Muscle layer of duodenum (tissue), 2 donors: ENCODE measurements around the gene ANXA5.
A peak's percentile ranks its signal among the peaks of the same experiment; 100 is the strongest.

Experiments
- H3K27ac ChIP-seq: one replicate; pipeline ENCODE4 v1.7.0; 2013; ENCODE audit warnings: mild to moderate bottlenecking, low read length
- H3K27me3 ChIP-seq: one replicate; pipeline ENCODE4 v1.7.0; 2013; ENCODE audit warnings: low read depth, mild to moderate bottlenecking, control low read depth, low read length
- H3K36me3 ChIP-seq, 2 donors: one replicate each; pipeline ENCODE4 v1.7.0; 2013; ENCODE audit warnings: low read length in 2 of 2, control low read depth in 1 of 2, mild to moderate bottlenecking in 1 of 2; ENCODE audit not compliant: insufficient read depth in 2 of 2, control insufficient read depth in 1 of 2
- H3K4me1 ChIP-seq, 2 donors: one replicate each; pipeline ENCODE4 v1.7.0; 2013; ENCODE audit warnings: low read length in 2 of 2, mild to moderate bottlenecking in 2 of 2, control low read depth in 1 of 2, moderate library complexity in 1 of 2; ENCODE audit not compliant: insufficient read depth in 2 of 2, control insufficient read depth in 1 of 2
- H3K4me3 ChIP-seq, 2 donors: one replicate each; pipeline ENCODE4 v1.7.0; 2013; ENCODE audit warnings: low read length in 2 of 2, low read depth in 1 of 2, mild to moderate bottlenecking in 1 of 2
- H3K9me3 ChIP-seq, 2 donors: one replicate each; pipeline ENCODE4 v1.7.0; 2013; ENCODE audit warnings: low read length in 2 of 2, control low read depth in 1 of 2, mild to moderate bottlenecking in 1 of 2; ENCODE audit not compliant: control insufficient read depth in 1 of 2
- donor health status: healthy.

Gene ANXA5

GRCh38 chr4:121711263-121712000 is 14.7 kb upstream of the ANXA5 start:
- Histone ChIP-seq H3K27ac (peak overlapping the region; percentile 68), H3K27me3 (no peaks in the 10 kb centered on the region), H3K4me3 (peak overlapping the region; percentile 27 to 51), H3K9me3 (no peaks in the 10 kb centered on the region), H3K4me1 (no peaks in the 10 kb centered on the region), H3K36me3 (no peaks in the 10 kb centered on the region)

- H3K27me3 ChIP-seq, result no peaks in the 10 kb centered on the region
- no peaks in the 10 kb centered on the region for H3K9me3 ChIP-seq
- no peak overlapping the region for H3K4me3 ChIP-seq
- no peaks in the 10 kb centered on the region for H3K4me1 ChIP-seq
- H3K36me3 ChIP-seq, result no peaks in the 10 kb centered on the region
- H3K27ac ChIP-seq, result no peak overlapping the region
Observed at GRCh38 chr4:121709766-121710405, 13.1 kb upstream of the ANXA5 start.

GRCh38 chr4:121707344-121707743 is 10.6 kb upstream of the ANXA5 start:
- no peaks in the 10 kb centered on the region for H3K4me1 ChIP-seq
- no peaks in the 10 kb centered on the region for H3K36me3 ChIP-seq
- H3K4me3 ChIP-seq, result no peak overlapping the region
- no peaks in the 10 kb centered on the region for H3K27me3 ChIP-seq
- no peaks in the 10 kb centered on the region for H3K9me3 ChIP-seq
- H3K27ac ChIP-seq, result no peak overlapping the region

- Histone ChIP-seq H3K27ac (no peak overlapping the region), H3K9me3 (no peaks in the 10 kb centered on the region), H3K36me3 (no peaks in the 10 kb centered on the region), H3K27me3 (no peaks in the 10 kb centered on the region), H3K4me1 (no peaks in the 10 kb centered on the region), H3K4me3 (no peak overlapping the region)
Observed at GRCh38 chr4:121706595-121707021, 9.8 kb upstream of the ANXA5 start.

GRCh38 chr4:121705521-121705920 is 8.7 kb upstream of the ANXA5 start:
- H3K36me3 ChIP-seq, result no peaks in the 10 kb centered on the region
- H3K27ac ChIP-seq, result no peak overlapping the region
- H3K9me3 ChIP-seq, result no peaks in the 10 kb centered on the region
- no peaks in the 10 kb centered on the region for H3K4me1 ChIP-seq
- no peak overlapping the region for H3K4me3 ChIP-seq
- no peaks in the 10 kb centered on the region for H3K27me3 ChIP-seq

- Histone ChIP-seq H3K27me3 (no peaks in the 10 kb centered on the region), H3K4me1 (peaks cover 0 to 8% of the 10 kb centered on the region in 2 donors), H3K9me3 (no peaks in the 10 kb centered on the region), H3K4me3 (no peak overlapping the region), H3K27ac (no peak overlapping the region), H3K36me3 (no peaks in the 10 kb centered on the region)
Observed at GRCh38 chr4:121702136-121702535, 5.4 kb upstream of the ANXA5 start.

GRCh38 chr4:121701263-121701662 is 4.5 kb upstream of the ANXA5 start:
- Histone ChIP-seq H3K4me3 (no peak overlapping the region), H3K4me1 (peaks cover 0 to 8% of the 10 kb centered on the region in 2 donors), H3K9me3 (no peaks in the 10 kb centered on the region), H3K27me3 (no peaks in the 10 kb centered on the region), H3K36me3 (peaks cover 0 to 5% of the 10 kb centered on the region in 2 donors), H3K27ac (no peak overlapping the region)

GRCh38 chr4:121698236-121698671 is 1.5 kb upstream of the ANXA5 start:
- Histone ChIP-seq H3K36me3 (peaks cover 4 to 12% of the 10 kb centered on the region in 2 donors), H3K27ac (no peak overlapping the region), H3K27me3 (no peaks in the 10 kb centered on the region), H3K4me3 (no peak overlapping the region), H3K4me1 (peaks cover 8 to 12% of the 10 kb centered on the region in 2 donors), H3K9me3 (no peaks in the 10 kb centered on the region)

GRCh38 chr4:121697564-121697963 is 784 bp upstream of the ANXA5 start:
- peak overlapping the region; percentile 92 for H3K27ac ChIP-seq
- H3K27me3 ChIP-seq, result no peaks in the 10 kb centered on the region
- no peaks in the 10 kb centered on the region for H3K9me3 ChIP-seq
- peaks cover 6 to 12% of the 10 kb centered on the region in 2 donors for H3K36me3 ChIP-seq
- peaks cover 8 to 19% of the 10 kb centered on the region in 2 donors for H3K4me1 ChIP-seq
- H3K4me3 ChIP-seq, result peak overlapping the region; percentile 81 to 94

GRCh38 chr4:121696170-121696580 is 605 bp downstream of the ANXA5 start:
- Histone ChIP-seq H3K27me3 (no peaks in the 10 kb centered on the region), H3K36me3 (peaks cover 7 to 18% of the 10 kb centered on the region in 2 donors), H3K4me3 (peak overlapping the region; percentile 81 to 91), H3K27ac (peak overlapping the region; percentile 96), H3K4me1 (peaks cover 12 to 32% of the 10 kb centered on the region in 2 donors), H3K9me3 (no peaks in the 10 kb centered on the region)

GRCh38 chr4:121693886-121694285 is 2.9 kb downstream of the ANXA5 start:
- H3K9me3 ChIP-seq, result no peaks in the 10 kb centered on the region
- H3K27me3 ChIP-seq, result no peaks in the 10 kb centered on the region
- peaks cover 10 to 27% of the 10 kb centered on the region in 2 donors for H3K36me3 ChIP-seq
- peak overlapping the region; percentile 45 for H3K27ac ChIP-seq
- H3K4me3 ChIP-seq, result peak overlapping the region; percentile 41 to 48
- H3K4me1 ChIP-seq, result peaks cover 34 to 53% of the 10 kb centered on the region in 2 donors
